Fibroblast of mammary gland (primary cell): ENCODE results near the gene ATP1A2.

Experiments
- DNase-seq: peaks from one replicate; pipeline ENCODE4 v3.0.0-alpha.2; 2010; ENCODE audit warnings: low read depth
- H3K4me3 ChIP-seq: 2 replicates; pipeline ENCODE4 v1.5.1; 2011; ENCODE audit warnings: low read depth, mild to moderate bottlenecking, low read length, moderate library complexity; ENCODE audit not compliant: control insufficient read depth
- CTCF ChIP-seq: conservative IDR thresholded peaks from 2 replicates; pipeline ENCODE4 v1.5.1; 2011; ENCODE audit warnings: low read depth, low read length, inconsistent platforms; ENCODE audit not compliant: control insufficient read depth, insufficient read depth

The ATP1A2 gene

GRCh38 chr1:160080381-160081100, 35.0 kb upstream of the ATP1A2 start:
- DNase-seq: no peak
- no peak for TF ChIP-seq CTCF
- no peak overlapping the region for H3K4me3 ChIP-seq

- TF ChIP-seq CTCF: no peak
- peak; percentile 31 for DNase-seq
- H3K4me3 ChIP-seq: no peak within 1 kb of the TSS
These were observed 34.2 kb upstream of the ATP1A2 start, which contains the start of gene KCNJ9 for GRCh38 chr1:160081261-160081936. KCNJ9 (plus strand) TSS chr1:160081538; CDS start chr1:160084031, 2,493 bp downstream.

GRCh38 chr1:160082487-160082886, 33.1 kb upstream of the ATP1A2 start:
- TF ChIP-seq CTCF: no peak
- no peak overlapping the region for H3K4me3 ChIP-seq
- DNase-seq: no peak

GRCh38 chr1:160082926-160083325, 32.6 kb upstream of the ATP1A2 start:
- no peak for DNase-seq
- no peak for TF ChIP-seq CTCF
- H3K4me3 ChIP-seq: no peak overlapping the region

GRCh38 chr1:160083968-160084770, 31.4 kb upstream of the ATP1A2 start:
- peak; percentile 44 for TF ChIP-seq CTCF
- peak overlapping the region; percentile 7 for H3K4me3 ChIP-seq
- DNase-seq: peak; percentile 17

GRCh38 chr1:160084771-160085321, 30.7 kb upstream of the ATP1A2 start:
- no peak for TF ChIP-seq CTCF
- no peak for DNase-seq
- no peak overlapping the region for H3K4me3 ChIP-seq
